K562 (cell line): ENCODE measurements around the gene COPS6. TPM values are rescaled to one million over a fixed set of nuclear protein-coding genes. Genes with fewer than 3 reads are reported as not detected.

Source experiments
- ASH1L ChIP-seq: fragments of 450-650 bp; IDR thresholded peaks from 2 replicates; pipeline ENCODE4 v1.6.1; 2018; ENCODE audit warnings: borderline replicate concordance, mild to moderate bottlenecking, low read depth; ENCODE audit not compliant: partially characterized antibody
- CHAMP1 ChIP-seq: fragments of 450-650 bp; IDR thresholded peaks from 2 replicates; pipeline ENCODE4 v1.6.1; 2016; ENCODE audit warnings: mild to moderate bottlenecking
- DIDO1 ChIP-seq: fragments of 450-650 bp; IDR thresholded peaks from 2 replicates; pipeline ENCODE4 v1.6.1; 2016; ENCODE audit warnings: low read depth, missing biosample characterization, missing genetic modification characterization
- EGR1 ChIP-seq: fragments of 450-650 bp; conservative IDR thresholded peaks from 2 replicates; pipeline ENCODE4 v1.6.1; 2017; ENCODE audit warnings: mild to moderate bottlenecking
- EP400 ChIP-seq: fragments of 450-650 bp; IDR thresholded peaks from 2 replicates; pipeline ENCODE4 v1.6.1; 2017; ENCODE audit warnings: antibody characterized with exemption, mild to moderate bottlenecking, moderate library complexity
- ETS2 ChIP-seq: IDR thresholded peaks from 2 replicates; pipeline ENCODE4 v1.6.1; 2016; ENCODE audit warnings: borderline replicate concordance, missing genetic modification characterization, mild to moderate bottlenecking, moderate library complexity, missing compliant biosample characterization; ENCODE audit not compliant: poor library complexity, severe bottlenecking
- HDAC3 ChIP-seq: fragments of 450-650 bp; IDR thresholded peaks from 2 replicates; pipeline ENCODE4 v1.6.1; 2018; ENCODE audit warnings: borderline replicate concordance, mild to moderate bottlenecking, moderate library complexity; ENCODE audit not compliant: partially characterized antibody
- MAX ChIP-seq: sonication (generic); formaldehyde crosslinking; IDR thresholded peaks from 2 replicates; pipeline ENCODE4 v1.9.0; 2022; ENCODE audit warnings: mild to moderate bottlenecking, missing genetic modification reagents
- PCBP2 ChIP-seq: fragments of 200-400 bp; formaldehyde crosslinking; IDR thresholded peaks from 2 replicates; pipeline ENCODE4 v1.6.1; 2018; ENCODE audit warnings: low read length, low read depth, mild to moderate bottlenecking, moderate library complexity; ENCODE audit not compliant: poor library complexity, severe bottlenecking
- PHF20 ChIP-seq: fragments of 450-650 bp; IDR thresholded peaks from 2 replicates; pipeline ENCODE4 v1.6.1; 2018; ENCODE audit not compliant: partially characterized antibody
- PHTF2 ChIP-seq: fragments of 250-450 bp; sonication (Bioruptor Pico); IDR thresholded peaks from 2 replicates; pipeline ENCODE4 v1.5.0; 2021; ENCODE audit warnings: mild to moderate bottlenecking
- SETDB1 ChIP-seq: IDR thresholded peaks from one replicate; pipeline ENCODE4 v1.6.1; 2012; ENCODE audit warnings: low read length, control low read depth, inconsistent platforms
- SFPQ ChIP-seq: fragments of 200-400 bp; formaldehyde crosslinking; IDR thresholded peaks from 2 replicates; pipeline ENCODE4 v1.6.1; 2017; ENCODE audit warnings: mild to moderate bottlenecking, low read depth, low read length, moderate library complexity
- TFAM ChIP-seq: fragments of 250-450 bp; sonication (Bioruptor Pico); conservative IDR thresholded peaks from 2 replicates; pipeline ENCODE4 v1.5.0; 2021; ENCODE audit warnings: mild to moderate bottlenecking, moderate library complexity
- ZBTB2 ChIP-seq: fragments of 450-650 bp; IDR thresholded peaks from 2 replicates; pipeline ENCODE4 v1.6.1; 2016; ENCODE audit warnings: antibody characterized with exemption
- ZBTB5 ChIP-seq: fragments of 450-650 bp; IDR thresholded peaks from 2 replicates; pipeline ENCODE4 v1.6.1; 2017; ENCODE audit warnings: antibody characterized with exemption
- ZNF134 ChIP-seq: fragments of 250-450 bp; sonication (Bioruptor Pico); conservative IDR thresholded peaks from 2 replicates; pipeline ENCODE4 v1.4.0; 2020
- ZNF561 ChIP-seq: fragments of 450-650 bp; formaldehyde crosslinking; conservative IDR thresholded peaks from 2 replicates; pipeline ENCODE4 v1.4.0; 2020; ENCODE audit warnings: mild to moderate bottlenecking, moderate library complexity
- ZNF57 ChIP-seq: fragments of 450-650 bp; formaldehyde crosslinking; IDR thresholded peaks from 2 replicates; pipeline ENCODE4 v1.4.0; 2020; ENCODE audit warnings: mild to moderate bottlenecking, moderate library complexity
- ZNF778 ChIP-seq: fragments of 450-650 bp; formaldehyde crosslinking; IDR thresholded peaks from 2 replicates; pipeline ENCODE4 v1.4.0; 2020; ENCODE audit warnings: mild to moderate bottlenecking, moderate library complexity
- ZNF79 ChIP-seq: fragments of 250-450 bp; sonication (Bioruptor Pico); IDR thresholded peaks from 2 replicates; pipeline ENCODE4 v1.4.0; 2020; ENCODE audit warnings: low read depth, mild to moderate bottlenecking, moderate library complexity
- polyA plus RNA-seq, 8 experiments: library from polyadenylated mRNA; depleted of rRNA in 4 of 8; stranded (reverse) in 5 of 8; unstranded in 3 of 8; fragments of >200 nt; fragmentation: Nextera tagmentation in 2 of 8; fragmentation: Illumina TruSeq in 1 of 8; extraction: Ambion mirVana in 2 of 8; extraction: Trizol in 1 of 8; gene quantifications; 2 replicates each; pipeline versions ENCODE4 v1.2.1 to v1.2.3, GENCODE V29; 2011 to 2014; ENCODE audit warnings: inconsistent platforms in 1 of 8, missing spikeins in 1 of 8
- total RNA-seq, 7 experiments: library from RNA; depleted of rRNA in 6 of 7; stranded (reverse); fragments of >200 nt in 6 of 7; fragmentation: Illumina TruSeq in 2 of 7; extraction: Trizol in 2 of 7; gene quantifications; 2 replicates each; pipeline versions ENCODE4 v1.2.1 to v1.2.3, GENCODE V29; 2011 to 2021; ENCODE audit warnings: low replicate concordance in 1 of 7

The COPS6 gene
- total and polyA plus RNA-seq, 9 of the 15 experiments (the other 6 are each of a cell fraction or from before 2014, with no cell fraction given) = 63.0 to 331 (median 168) TPM

GRCh38 chr7:100100420-100101015 is 11.7 kb downstream of the COPS6 start (continued):
- no peak for TF ChIP-seq HDAC3
- TF ChIP-seq DIDO1 (tag) = peak; percentile 74
- peak; percentile 91 for TF ChIP-seq PHF20
- no peak for TF ChIP-seq ZNF134 (CRISPR knock-in tag)
- TF ChIP-seq MAX (CRISPR knock-in tag) = peak; percentile 86
- TF ChIP-seq ZNF57 (CRISPR knock-in tag) = no peak
- TF ChIP-seq ZNF561 = no peak
- TF ChIP-seq PHTF2 = no peak
- no peak for TF ChIP-seq ETS2
- TF ChIP-seq PCBP2 = peak; percentile 88
- TF ChIP-seq TFAM (CRISPR knock-in tag) = no peak
- TF ChIP-seq ZBTB2 = peak; percentile 23; the same call in 1 of the 2 replicates
- TF ChIP-seq SETDB1 = no peak
- no peak for TF ChIP-seq ZBTB5
- peak; percentile 98 for TF ChIP-seq EGR1
- TF ChIP-seq ZNF79 (CRISPR knock-in tag) = no peak
- TF ChIP-seq SFPQ = no peak
- no peak for TF ChIP-seq ZNF778 (CRISPR knock-in tag)
- TF ChIP-seq ASH1L = peak; percentile 43
- no peak for TF ChIP-seq CHAMP1
- peak; percentile 98 for TF ChIP-seq EP400
